Measurements from ENCODE around the gene GPBP1L1.
"Not testable (repeated sequence)": the region's sequence is repeated elsewhere in the genome, so short reads cannot be mapped to it uniquely, and the experiment has no call there.

Gene GPBP1L1

GRCh38 chr1:45629035-45629434 is 57.3 kb downstream of the GPBP1L1 start:
- no peak for DNase-seq

- no peak for DNase-seq
Observed at GRCh38 chr1:45623972-45624371, 62.4 kb downstream of the GPBP1L1 start, which contains the start of gene CCDC17. Gene CCDC17, minus strand, starts transcription at chr1:45624054. Its CDS starts 145 bp downstream, at chr1:45623909.

- no peak for DNase-seq
Observed at GRCh38 chr1:45622524-45623394, 63.6 kb downstream of the GPBP1L1 start.

GRCh38 chr1:45621895-45622523 is 64.3 kb downstream of the GPBP1L1 start:
- DNase-seq, result no peak

- DNase-seq, result no peak
Observed at GRCh38 chr1:45621501-45621836, 64.9 kb downstream of the GPBP1L1 start.

GRCh38 chr1:45620588-45621500 is 65.5 kb downstream of the GPBP1L1 start:
- DNase-seq, result no peak

- DNase-seq, result no peak
Observed at GRCh38 chr1:45619149-45619921, 67.0 kb downstream of the GPBP1L1 start.

GRCh38 chr1:45617618-45618017 is 68.7 kb downstream of the GPBP1L1 start:
- peak; percentile 47 for DNase-seq

GRCh38 chr1:45615885-45616284 is 70.4 kb downstream of the GPBP1L1 start:
- no peak for DNase-seq

- DNase-seq, result no peak
Observed at GRCh38 chr1:45612941-45613579, 73.3 kb downstream of the GPBP1L1 start.

- no peak for DNase-seq
Observed at GRCh38 chr1:45610589-45611226, 75.6 kb downstream of the GPBP1L1 start.

- no peak for DNase-seq
Observed at GRCh38 chr1:45608175-45609156, 77.9 kb downstream of the GPBP1L1 start.

GRCh38 chr1:45607404-45608074 is 78.8 kb downstream of the GPBP1L1 start:
- no peak for DNase-seq

GRCh38 chr1:45604239-45604638 is 82.1 kb downstream of the GPBP1L1 start:
- no peak for DNase-seq

GRCh38 chr1:45596765-45597164 is 89.6 kb downstream of the GPBP1L1 start:
- DNase-seq, result not testable (repeated sequence)

GRCh38 chr1:45594412-45594811 is 91.9 kb downstream of the GPBP1L1 start:
- DNase-seq, result no peak

GRCh38 chr1:45589861-45590260 is 96.5 kb downstream of the GPBP1L1 start:
- peak; percentile 20 for DNase-seq

- DNase-seq, result no peak
Observed at GRCh38 chr1:45586769-45587168, 99.6 kb downstream of the GPBP1L1 start.

- no peak for DNase-seq
Observed at GRCh38 chr1:45585496-45586075, 100.7 kb downstream of the GPBP1L1 start.
